GM19438 (cell line): ENCODE measurements around the gene RSU1.

Experiments used
- ATAC-seq: cut with Tn5 transposase; IDR thresholded peaks from one replicate; pipeline ENCODE4 v1.9.1; 2021; ENCODE audit warnings: low read depth; ENCODE audit not compliant: unreplicated experiment

The RSU1 gene

DNA sequence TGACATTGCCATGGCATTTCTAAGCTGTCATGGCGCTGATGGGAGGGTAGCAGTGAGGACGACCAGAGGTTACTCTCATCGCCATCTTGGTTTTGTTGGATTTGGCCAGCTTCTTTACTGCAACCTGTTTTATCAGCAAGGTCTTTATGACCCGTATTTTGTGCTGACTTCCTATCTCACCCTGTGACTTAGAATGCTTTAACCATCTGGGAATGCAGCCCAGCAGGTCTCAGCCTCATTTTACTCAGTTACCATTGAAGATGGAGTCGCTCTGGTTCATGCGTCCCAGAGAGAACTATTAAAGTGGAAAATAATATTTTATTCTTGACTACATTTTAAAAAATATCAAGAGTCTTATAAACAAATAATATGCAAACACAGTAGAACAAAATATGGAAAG lies 131.7 kb downstream of the RSU1 start:
- ATAC-seq = no peak

DNA sequence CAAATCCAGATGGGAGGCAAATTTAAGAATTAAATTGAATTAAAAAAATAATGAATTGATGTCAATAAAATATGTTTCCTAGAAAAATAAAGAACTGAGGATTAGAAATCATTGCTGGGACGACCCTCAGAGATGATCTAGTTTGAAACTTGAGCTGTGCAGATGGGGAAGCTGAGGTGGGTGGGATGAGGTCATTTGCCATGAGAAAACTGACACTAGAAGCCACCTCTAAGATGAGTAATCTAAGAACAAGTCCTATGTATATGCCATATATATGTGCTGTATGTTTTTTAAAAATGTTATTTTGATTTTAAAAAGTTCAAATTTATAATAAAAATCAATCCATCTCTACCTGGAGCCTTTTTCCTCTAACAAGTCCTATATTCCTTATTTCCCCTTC lies 135.7 kb downstream of the RSU1 start:
- ATAC-seq = no peak

DNA sequence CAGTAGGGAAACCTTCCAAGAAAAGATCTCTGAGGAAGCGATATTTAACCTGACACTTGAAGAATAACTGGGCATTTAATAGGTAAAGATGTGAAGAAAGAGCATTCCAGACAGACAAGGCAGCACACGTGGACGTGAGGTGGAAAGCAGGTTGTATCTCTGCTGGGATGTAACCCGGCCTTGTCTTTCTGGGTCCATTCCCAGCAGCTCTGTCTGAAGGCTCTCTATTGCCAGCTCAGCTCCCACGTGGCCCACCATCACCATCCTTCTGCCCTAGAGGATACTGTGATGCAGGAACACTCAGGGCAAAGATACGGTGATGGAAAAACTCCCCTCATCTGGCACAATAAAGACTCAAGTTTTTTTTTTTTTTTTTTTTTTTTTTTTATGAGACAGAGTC lies 137.7 kb downstream of the RSU1 start:
- no peak for ATAC-seq

DNA sequence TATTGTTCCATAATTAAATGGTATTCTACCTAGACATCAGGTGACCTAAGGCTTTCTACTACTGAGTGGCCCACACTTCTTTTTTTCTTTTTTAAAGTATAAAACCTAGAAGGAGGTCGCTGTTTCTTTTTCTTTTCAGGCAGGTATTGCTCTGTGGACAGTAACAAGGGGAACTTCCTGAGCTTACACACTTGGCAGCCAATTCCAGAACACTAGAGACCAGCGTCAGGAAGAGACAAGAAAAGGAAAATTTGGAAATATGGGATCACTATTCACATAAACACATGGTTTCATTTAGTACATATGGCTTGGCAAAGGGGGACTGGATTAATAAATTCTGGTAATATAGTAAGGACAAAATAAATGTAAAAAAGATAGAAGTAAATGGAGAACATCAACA lies 141.9 kb downstream of the RSU1 start:
- no peak for ATAC-seq

DNA sequence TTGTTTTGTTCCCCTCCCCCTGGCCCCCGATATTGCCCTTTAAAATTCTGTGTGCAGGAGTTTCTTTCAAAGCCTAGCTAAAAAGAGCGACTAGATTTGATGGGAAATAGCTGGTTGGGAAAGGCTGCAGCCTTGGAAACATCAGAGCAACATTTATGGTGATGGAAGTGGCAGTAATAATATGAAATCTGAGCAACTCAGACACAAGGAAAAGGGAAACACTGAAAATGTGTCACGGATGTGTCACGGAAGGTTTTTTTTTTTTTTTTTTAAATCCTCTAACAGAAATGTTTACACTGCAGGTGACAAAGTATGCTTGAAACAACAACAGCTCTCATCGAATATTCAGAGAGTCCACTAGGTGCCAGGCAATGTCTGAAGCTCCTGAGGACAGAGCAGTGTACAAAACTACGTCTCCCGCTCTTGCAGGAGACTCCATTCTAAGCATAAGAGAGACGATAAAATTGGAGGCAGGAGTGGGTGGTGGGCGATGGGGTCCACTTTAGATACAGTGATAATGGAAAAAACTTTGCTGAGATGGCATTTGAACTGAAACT lies 143.0 kb downstream of the RSU1 start:
- no peak for ATAC-seq

DNA sequence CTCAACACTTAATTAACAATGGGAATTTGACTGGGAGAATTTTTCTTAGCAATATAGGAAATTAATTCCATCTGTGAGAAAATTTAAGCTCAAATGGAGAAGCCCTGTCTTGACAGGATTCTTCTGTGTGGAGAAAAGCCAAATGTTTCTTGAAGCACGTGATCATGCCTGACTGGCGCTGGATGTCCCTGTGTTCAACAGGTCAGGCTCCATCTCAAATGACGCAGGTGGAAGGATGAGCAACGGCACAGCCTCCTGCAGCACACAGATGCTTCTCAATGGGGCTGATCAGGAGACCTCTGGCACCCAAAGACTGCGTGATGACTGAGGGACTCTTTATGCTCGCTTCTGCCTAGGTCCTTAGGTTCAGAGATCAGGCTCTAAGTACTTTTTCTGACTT lies 143.8 kb downstream of the RSU1 start:
- ATAC-seq = no peak

DNA sequence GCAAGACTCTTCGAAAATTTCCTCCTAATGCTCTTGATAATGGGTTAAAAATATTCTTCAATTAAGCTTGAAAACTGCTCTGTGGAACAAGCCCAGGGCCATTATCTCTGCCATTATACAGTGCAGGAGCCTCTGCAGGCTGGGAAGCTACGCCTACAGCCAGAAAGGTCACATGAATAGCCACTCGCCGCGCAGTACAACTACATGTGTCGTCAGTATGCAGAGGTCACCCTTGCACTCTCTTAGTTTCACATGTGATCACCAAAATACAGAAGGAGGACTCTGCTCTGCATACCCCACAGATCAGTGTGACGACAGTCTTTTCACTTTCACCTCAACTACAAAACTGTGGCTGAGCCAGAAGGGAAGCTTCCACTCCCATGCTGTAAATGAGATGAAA lies 153.8 kb downstream of the RSU1 start:
- ATAC-seq = no peak

DNA sequence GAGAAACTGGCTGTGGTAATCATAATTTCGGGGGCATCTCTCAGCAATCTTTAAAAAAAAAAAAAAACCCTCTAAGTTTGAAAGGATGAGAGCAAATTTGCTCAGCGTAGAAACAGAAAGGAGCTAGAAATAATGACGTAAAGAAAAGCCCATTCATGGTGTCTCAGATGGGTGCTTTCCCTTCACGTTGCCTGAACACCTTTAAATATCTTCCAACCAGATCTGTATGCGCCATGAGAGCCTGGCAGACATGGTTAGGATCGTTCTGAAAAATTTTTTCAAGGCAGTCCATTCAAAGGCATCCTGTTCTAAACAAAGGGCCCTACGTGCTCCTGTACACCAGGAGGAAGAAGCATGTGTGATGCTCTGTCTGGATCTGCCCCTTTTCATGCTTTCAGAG lies 154.3 kb downstream of the RSU1 start:
- no peak for ATAC-seq

DNA sequence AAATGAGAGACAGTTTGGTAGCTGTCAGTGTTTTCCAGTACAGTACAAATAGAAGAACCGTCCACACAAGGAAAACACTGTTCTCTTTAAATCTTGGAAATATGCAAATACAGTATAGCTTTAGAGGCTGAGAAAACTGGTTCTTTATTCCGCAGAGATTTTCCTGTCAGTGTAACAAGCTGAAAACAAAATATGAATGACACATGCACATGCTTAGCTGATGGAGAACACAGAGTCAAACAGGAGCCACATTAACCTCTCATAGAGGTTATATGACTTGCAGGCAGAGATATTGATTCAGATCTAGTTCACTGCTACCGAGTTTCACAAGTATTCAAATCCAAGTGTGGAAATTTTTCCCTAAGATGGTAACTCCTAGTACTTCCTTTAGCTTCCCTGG lies 160.3 kb downstream of the RSU1 start:
- no peak for ATAC-seq

DNA sequence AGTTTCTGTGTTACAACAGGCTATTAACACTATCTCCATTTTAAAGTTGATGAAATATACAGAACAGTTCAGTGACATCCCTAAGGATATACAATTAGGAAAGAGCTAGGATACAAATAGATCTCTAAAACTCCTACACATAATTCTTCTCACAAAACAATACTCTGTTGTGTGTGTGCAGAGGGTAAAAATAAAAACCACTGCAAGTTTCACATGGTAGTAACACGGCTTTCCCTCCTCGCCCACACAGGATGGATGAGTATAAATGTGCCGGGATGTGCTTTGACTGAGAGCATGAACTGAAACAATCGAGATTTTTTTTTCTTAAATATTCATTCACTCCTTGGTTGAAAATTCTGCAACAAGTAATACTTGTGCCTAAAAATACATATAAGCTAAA lies 164.0 kb downstream of the RSU1 start:
- ATAC-seq = no peak

DNA sequence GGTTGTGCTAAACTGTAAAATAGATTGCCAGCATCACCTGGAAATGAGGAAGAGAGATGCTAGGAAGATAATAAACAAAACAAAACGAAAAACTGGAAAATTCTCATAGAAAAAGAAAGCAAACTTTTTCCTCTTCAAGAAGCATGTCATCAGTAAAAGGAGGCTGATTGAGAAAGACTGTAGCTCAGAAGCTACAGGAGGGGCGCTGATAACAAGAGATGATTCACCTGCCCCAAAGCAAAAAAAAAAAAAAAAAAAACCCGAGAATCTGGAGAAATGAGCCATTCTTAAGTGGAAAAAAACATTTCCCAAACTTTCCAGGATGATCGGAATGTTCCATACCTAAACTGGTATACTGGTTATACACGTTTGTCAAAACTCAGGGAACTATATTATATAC lies 165.1 kb downstream of the RSU1 start:
- no peak for ATAC-seq

DNA sequence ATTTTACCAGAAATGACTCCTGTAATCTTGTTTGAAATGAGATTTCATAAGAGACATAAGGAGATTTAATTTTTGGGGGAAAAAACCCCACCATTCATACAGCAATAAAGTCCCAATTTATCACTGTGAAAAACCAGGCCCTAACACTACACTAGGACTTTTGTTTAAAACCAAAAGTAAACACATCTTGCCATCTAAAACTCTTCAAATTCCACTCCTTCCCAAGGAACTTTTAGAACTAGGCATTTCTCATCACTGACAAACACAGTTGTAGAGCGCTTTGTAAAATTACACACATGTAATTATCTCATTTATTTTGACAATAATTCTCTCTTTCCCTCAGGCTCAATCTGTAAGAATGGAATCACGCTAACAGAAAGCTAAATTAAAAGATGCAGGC lies 167.5 kb downstream of the RSU1 start:
- no peak for ATAC-seq

DNA sequence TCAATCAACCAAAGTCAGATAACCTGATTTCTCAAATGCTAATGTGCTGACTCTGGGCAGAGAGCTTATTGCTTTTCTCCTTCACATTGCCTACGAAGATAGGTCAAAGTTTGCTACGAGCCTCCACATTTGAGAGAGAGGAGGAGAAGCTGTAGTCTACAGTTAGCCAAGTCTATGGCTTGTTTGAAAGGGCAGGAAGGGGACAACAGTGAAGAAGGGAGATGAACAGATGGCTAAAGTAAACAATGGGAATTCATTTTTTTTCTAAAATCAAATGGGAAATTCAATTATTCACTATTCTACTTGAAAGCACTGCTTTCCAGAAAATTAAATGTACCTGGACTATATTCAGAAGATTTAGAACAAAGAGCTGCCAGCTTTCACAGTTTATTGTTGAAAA lies 168.9 kb downstream of the RSU1 start:
- no peak for ATAC-seq

DNA sequence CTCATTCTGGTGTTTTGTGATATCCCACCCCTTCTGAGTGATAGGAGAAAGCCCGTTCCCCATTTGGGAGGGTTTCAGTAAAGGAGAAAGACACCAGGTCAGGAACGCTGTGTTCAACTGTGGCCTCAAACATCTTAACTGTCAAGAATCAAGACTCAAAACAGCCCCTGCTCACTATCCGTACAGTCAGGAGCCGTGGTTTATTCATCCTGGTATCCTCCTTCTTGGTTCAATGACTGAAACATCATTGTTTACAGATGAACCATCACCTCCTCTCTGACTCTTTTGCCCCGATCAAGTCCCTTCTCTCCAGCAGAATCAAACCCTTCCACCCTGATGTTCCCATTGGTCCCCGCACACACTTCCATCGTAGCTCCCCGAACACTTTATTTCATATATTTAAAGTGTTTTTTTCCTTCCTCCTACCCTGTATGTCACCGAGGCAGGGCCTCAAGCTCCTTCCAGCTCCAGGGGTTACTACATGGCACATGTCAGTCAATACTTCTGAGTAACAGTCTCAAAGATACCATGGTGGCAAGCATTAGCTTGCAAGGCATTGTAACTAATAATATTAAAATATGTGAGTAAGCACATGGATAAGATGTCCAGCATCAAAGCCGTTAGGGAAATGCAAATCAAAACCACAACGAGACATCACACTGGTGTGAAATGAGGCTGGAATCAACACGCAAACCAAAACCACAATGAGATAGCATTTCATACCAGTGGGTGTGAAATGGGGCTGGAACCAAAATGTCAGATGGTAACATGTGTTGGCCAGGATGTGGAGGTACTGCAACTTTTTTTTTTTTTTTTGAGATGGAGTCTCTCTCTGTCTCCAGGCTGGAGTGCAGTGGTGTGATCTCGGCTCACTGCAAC lies 170.8 kb downstream of the RSU1 start:
- ATAC-seq = no peak

DNA sequence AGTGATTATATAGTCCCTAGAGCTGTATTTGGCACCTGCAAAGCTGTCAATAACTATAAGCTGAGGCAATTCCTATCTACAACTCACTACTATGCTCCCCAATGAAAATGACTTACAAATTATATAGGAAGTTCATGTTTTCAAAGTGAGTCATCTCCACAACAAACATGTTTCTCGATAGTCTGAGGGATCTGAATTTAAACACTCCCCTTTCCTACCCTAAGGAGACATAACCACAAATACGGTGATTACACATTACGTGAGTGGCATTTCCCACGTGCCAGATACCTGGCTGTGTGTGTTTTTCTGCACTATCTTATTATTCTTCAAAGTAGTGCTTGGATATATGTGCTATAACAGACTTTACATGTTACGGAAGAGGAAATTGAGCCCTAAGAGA lies 173.1 kb downstream of the RSU1 start:
- no peak for ATAC-seq

DNA sequence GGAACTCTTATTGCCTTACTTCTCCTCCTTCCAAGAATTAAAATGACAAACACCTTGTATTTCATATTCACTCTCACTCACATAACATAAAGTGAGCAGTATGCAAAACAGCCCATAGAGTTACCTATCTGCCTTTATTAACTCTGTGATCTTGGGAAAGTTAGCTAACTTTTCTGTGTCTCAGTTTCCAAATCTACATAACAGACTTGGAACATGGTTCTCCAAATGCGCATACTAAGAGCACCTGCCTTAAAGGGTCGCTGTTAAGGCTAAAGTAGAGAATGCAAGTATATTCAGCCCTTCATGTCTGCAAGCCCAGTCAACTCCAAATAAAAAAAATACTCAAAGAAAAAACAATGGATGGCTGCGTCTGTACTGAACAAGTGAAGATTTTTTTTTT lies 173.7 kb downstream of the RSU1 start:
- no peak for ATAC-seq

DNA sequence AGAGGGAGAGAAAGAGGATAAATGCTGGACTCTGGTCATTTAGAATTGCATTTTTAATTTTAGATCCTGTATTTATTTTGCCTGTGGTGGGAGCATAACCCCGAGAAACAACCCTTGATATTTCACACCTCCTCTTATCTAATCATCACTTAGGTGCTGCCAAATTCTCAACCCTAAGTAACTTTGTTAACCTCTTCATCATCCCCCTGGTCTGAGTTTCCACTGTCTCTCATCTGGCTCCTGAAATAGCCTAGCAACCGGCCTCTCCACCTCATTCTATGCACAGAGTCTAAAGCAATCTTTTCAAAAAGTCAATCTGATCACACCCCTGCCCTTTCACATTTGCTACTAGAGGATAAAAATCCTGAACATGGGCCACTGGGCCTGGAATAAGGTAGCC lies 177.1 kb downstream of the RSU1 start:
- ATAC-seq = no peak

DNA sequence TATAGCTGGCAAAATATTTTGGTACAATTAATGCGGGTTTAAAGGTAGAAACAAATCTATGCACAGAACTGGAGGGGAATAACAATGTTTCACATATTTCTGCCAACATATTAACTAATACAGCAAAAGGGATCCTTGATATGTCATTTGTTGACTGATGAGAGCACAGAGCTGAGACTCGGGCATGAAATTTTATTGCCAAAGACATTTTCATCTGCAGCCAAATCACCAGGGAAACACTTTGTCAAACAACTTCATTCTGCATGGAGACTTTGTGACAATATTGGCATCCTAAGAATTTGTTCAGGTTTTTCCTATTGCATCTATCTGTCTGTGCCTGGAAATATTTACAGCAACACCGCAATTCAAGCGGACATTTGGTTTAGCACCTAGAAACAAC lies 177.8 kb downstream of the RSU1 start:
- no peak for ATAC-seq

DNA sequence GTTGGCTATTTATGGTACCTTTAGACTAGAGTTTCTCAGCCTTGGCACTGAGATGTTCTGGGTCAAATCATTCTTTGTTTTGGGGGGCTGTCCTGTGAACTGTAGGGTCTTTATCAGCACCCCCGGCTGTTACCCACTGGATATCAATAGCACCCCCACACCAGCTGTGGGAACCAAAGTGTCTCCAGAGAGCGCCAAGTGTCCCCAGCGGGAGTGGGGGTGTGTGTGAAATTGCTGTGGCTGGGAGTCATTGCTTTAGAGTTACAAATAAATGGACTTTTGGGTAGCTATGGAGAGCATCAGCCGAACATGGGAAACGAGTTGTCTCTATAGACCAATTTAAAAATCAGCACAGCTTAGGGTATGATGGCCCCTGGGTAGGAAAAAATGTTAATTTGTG lies 184.2 kb downstream of the RSU1 start:
- ATAC-seq = no peak

DNA sequence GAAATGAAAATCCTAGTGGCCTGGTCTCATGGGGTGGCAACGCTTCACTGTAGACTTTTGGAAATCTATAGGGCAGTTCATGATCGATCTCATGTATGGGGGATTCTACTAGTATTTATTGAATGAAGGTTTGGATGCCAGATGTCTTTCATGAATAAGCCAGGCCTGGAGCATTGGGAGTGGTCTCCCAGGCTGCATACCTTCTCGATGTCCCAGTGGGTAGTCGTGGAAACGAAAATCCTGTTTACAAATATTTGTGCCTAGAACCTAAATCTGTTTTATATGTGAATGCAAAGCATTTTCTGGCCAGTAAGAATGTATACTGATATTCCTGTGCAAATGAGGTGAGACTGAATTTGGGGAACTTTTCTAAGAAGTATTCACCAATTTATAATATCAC lies 190.5 kb downstream of the RSU1 start:
- ATAC-seq = no peak

DNA sequence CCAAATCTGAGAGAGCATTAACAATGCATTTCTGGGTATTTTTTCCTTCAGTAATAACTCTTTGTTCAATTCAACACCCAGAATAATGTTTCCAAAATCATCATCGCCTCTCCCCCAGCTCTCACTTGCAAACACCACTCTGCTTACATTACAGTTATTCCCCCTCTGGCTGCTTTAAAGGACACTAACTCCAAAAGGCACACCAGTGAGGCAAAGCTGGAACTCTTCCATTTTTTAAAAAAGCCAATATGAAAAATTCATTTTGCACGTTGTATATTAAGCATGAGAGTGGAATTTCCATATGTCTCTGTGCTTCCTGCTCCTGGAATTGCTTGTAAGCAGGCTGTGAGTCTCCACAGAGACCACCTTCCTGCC lies 204.3 kb downstream of the RSU1 start:
- ATAC-seq = no peak

DNA sequence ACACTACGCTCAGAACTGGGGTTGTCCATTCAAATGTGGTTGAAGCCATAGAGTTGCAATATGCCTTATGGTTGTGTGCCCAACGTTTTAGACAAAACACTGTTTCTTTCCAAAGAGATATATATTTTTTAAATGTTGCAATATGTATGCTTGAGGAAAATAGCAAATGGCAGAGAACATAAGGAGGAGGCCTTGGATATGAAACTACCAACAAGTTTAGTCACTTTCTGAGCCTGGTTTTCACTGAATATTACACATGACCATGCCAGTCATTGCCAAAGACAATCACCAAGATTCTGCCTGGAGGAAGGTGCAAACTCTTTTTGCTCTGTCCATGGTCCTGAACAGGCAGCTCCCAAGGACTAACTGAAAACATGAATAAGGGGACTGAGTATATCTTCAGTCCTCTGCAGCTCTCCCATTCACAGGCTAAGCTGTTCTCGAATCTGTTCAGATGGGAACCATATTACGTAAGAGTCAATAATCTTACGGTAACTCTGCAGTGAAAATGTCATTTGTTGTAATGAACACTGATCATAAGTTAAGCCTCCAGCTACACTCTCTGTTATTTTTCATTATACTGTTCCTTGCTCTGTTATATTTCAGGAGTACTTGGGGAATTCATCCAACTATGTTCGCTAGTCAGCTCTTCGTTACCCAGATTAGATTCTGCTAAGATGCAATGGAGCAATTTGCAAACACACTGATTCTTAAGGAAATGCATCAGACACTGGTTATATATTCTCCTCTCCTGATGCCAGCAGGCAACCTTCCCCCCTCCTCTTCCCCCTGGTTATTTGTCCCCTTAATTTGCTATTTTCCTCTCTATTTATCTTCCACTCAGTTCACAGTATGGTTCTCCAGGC lies 204.9 kb downstream of the RSU1 start:
- ATAC-seq = no peak
